IMR-90 (cell line): ENCODE data around the gene COQ8A. TPM values are rescaled to one million over a fixed set of nuclear protein-coding genes. Genes with fewer than 3 reads are reported as not detected.

Source experiments
- ATAC-seq: fragments of 200-7000 bp; cut with Tn5 transposase; 2 replicates; pipeline ENCODE4 v1.9.1; 2020; ENCODE audit warnings: low read depth, mild to moderate bottlenecking, moderate library complexity
- BruUV-seq: library from RNA; stranded (reverse); fragments of 400-500 nt; replicated peaks from 2 replicates; lab custom pipeline; 2021; lab: Mats Ljungman, UMichigan
- CTCF ChIA-PET: fragments of 300-600 bp; formaldehyde crosslinking; extraction: SDS; loops from one replicate; lab custom pipeline; 2021; ENCODE audit warnings: antibody characterized with exemption; lab: Yijun Ruan, JAX
- POLR2A ChIA-PET: fragments of 300-600 bp; sonication (Branson Sonifier 250); formaldehyde crosslinking; loops from one replicate; lab custom pipeline; 2022; ENCODE audit warnings: antibody characterized with exemption; ENCODE audit not compliant: unreplicated experiment; lab: Charles Lee
- DNase-seq: peaks from one replicate; pipeline ENCODE4 v3.0.0; 2013
- H2AFZ ChIP-seq: replicated peaks from 2 replicates; pipeline ENCODE3; 2013; ENCODE audit warnings: low read length, mild to moderate bottlenecking; ENCODE audit not compliant: poor library complexity
- H2AK5ac ChIP-seq: 2 replicates; pipeline ENCODE4 v1.6.1; 2013; ENCODE audit warnings: low read depth, low read length, inconsistent platforms
- H2AK9ac ChIP-seq: replicated peaks from 2 replicates; pipeline ENCODE3; 2013; ENCODE audit warnings: mild to moderate bottlenecking, low read depth, low read length, moderate library complexity; ENCODE audit not compliant: poor library complexity
- H2BK120ac ChIP-seq: 2 replicates; pipeline ENCODE4 v1.6.1; 2013; ENCODE audit warnings: low read depth, low read length, inconsistent platforms
- H2BK15ac ChIP-seq: 3 replicates; pipeline ENCODE4 v1.6.1; 2013; ENCODE audit warnings: low read depth, low read length, inconsistent platforms
- H2BK20ac ChIP-seq: 2 replicates; pipeline ENCODE4 v1.6.1; 2013; ENCODE audit warnings: low read depth, mild to moderate bottlenecking, inconsistent platforms, low read length, moderate library complexity
- H2BK5ac ChIP-seq: 2 replicates; pipeline ENCODE4 v1.6.1; 2013; ENCODE audit warnings: mild to moderate bottlenecking, low read depth, low read length, inconsistent platforms; ENCODE audit not compliant: poor library complexity, severe bottlenecking
- H3K14ac ChIP-seq: replicated peaks from 2 replicates; pipeline ENCODE4 v1.6.1; 2013; ENCODE audit warnings: low read depth, low read length, inconsistent platforms
- H3K18ac ChIP-seq: 2 replicates; pipeline ENCODE4 v1.6.1; 2013; ENCODE audit warnings: low read depth, low read length, control low read depth
- H3K23ac ChIP-seq: 2 replicates; pipeline ENCODE4 v1.6.1; 2013; ENCODE audit warnings: low read depth, low read length, inconsistent platforms
- H3K27ac ChIP-seq: 2 replicates; pipeline ENCODE4 v1.5.1; 2013; ENCODE audit warnings: mild to moderate bottlenecking, control low read depth, low read length; ENCODE audit not compliant: insufficient read depth
- H3K27me3 ChIP-seq: 2 replicates; pipeline ENCODE4 v1.6.1; 2013; ENCODE audit warnings: low read length; ENCODE audit not compliant: control insufficient read depth, insufficient read depth
- H3K36me3 ChIP-seq: 2 replicates; pipeline ENCODE4 v1.6.1; 2013; ENCODE audit warnings: low read length, mixed read lengths; ENCODE audit not compliant: control insufficient read depth, insufficient read depth
- H3K4ac ChIP-seq: 2 replicates; pipeline ENCODE4 v1.6.1; 2013; ENCODE audit warnings: low read depth, low read length, inconsistent platforms
- H3K4me1 ChIP-seq: 2 replicates; pipeline ENCODE4 v1.6.1; 2013; ENCODE audit warnings: low read length, mixed read lengths; ENCODE audit not compliant: control insufficient read depth, insufficient read depth
- H3K4me2 ChIP-seq: 2 replicates; pipeline ENCODE4 v1.6.1; 2013; ENCODE audit warnings: low read depth, mild to moderate bottlenecking, control low read depth, low read length, moderate library complexity
- H3K4me3 ChIP-seq: 2 replicates; pipeline ENCODE4 v1.5.1; 2013; ENCODE audit warnings: low read depth, mild to moderate bottlenecking, control low read depth, low read length, moderate library complexity; ENCODE audit not compliant: insufficient read depth
- H3K56ac ChIP-seq: 2 replicates; pipeline ENCODE4 v1.6.1; 2013; ENCODE audit warnings: low read length, inconsistent platforms; ENCODE audit not compliant: insufficient read depth; ENCODE audit errors: extremely low read depth
- H3K79me1 ChIP-seq, 2 experiments: 2 replicates each; pipeline ENCODE4 v1.6.1; 2013; ENCODE audit warnings: low read length in 2 of 2, inconsistent platforms in 1 of 2, low read depth in 1 of 2
- H3K9ac ChIP-seq: 2 replicates; pipeline ENCODE4 v1.6.1; 2013; ENCODE audit warnings: low read depth, low read length, control low read depth
- H3K9me1 ChIP-seq: 2 replicates; pipeline ENCODE4 v1.6.1; 2013; ENCODE audit warnings: low read length, inconsistent platforms; ENCODE audit not compliant: insufficient read depth
- H3K9me3 ChIP-seq: 2 replicates; pipeline ENCODE4 v1.6.1; 2013; ENCODE audit warnings: low read length; ENCODE audit not compliant: control insufficient read depth, insufficient read depth
- H4K20me1 ChIP-seq: 2 replicates; pipeline ENCODE4 v1.6.1; 2013; ENCODE audit warnings: low read length, inconsistent platforms; ENCODE audit not compliant: insufficient read depth
- H4K5ac ChIP-seq: 2 replicates; pipeline ENCODE4 v1.6.1; 2013; ENCODE audit warnings: mild to moderate bottlenecking, low read depth, low read length, control low read depth
- H4K8ac ChIP-seq, 2 experiments: 2 replicates each; pipeline ENCODE4 v1.6.1; 2013; ENCODE audit warnings: low read depth in 2 of 2, low read length in 2 of 2, control low read depth in 1 of 2, inconsistent platforms in 1 of 2
- H4K91ac ChIP-seq: 2 replicates; pipeline ENCODE4 v1.6.1; 2013; ENCODE audit warnings: low read depth, low read length, inconsistent platforms; ENCODE audit not compliant: insufficient read depth
- FOS ChIP-seq: fragments of 150-350 bp; IDR thresholded peaks from 2 replicates; pipeline ENCODE4 v1.6.1; 2016; ENCODE audit warnings: low read depth, low read length
- WGBS, 2 experiments: methylation state at CpG; one replicate each; pipeline versions ENCODE4 v1.1.5 to v1.1.7; 2013; ENCODE audit warnings: missing lambda C conversion rate in 2 of 2; ENCODE audit not compliant: insufficient read length in 1 of 2; ENCODE audit errors: extremely low coverage in 2 of 2; 5-methylcytosine and 5-hydroxymethylcytosine counted together
- dilution Hi-C: fragments of 300-500 bp; cut with HindIII; formaldehyde crosslinking; loops from one replicate; pipeline ENCODE4 v1.14.3; 2018; ENCODE audit warnings: low sequenced_read_pairs; ENCODE audit not compliant: unreplicated experiment
- in situ Hi-C: fragments of 300-500 bp; cut with MboI; formaldehyde crosslinking; loops from 3 replicates; pipeline ENCODE4 v1.14.3; 2019; ENCODE audit warnings: low sequenced_read_pairs, inconsistent platforms, mixed read lengths
- intact Hi-C: fragments of 100-400 bp; cut with micrococcal nuclease; formaldehyde crosslinking; loops from 2 replicates; pipeline ENCODE4 v1.10.0; 2022
- polyA plus RNA-seq, 3 experiments: library from polyadenylated mRNA; depleted of rRNA; stranded (reverse); fragments of >200 nt; gene quantifications; 2 replicates each; pipeline ENCODE4 v1.2.3, GENCODE V29; 2012; ENCODE audit warnings: low replicate concordance in 1 of 3
- total RNA-seq: library from RNA; depleted of rRNA; stranded (reverse); fragments of >200 nt; gene quantifications from 2 replicates; pipeline ENCODE4 v1.2.3, GENCODE V29; 2012

Gene COQ8A
- total and polyA plus RNA-seq, 2 of the 4 experiments (the other 2 are of a cell fraction) = 3.8 to 6.1 TPM

DNA sequence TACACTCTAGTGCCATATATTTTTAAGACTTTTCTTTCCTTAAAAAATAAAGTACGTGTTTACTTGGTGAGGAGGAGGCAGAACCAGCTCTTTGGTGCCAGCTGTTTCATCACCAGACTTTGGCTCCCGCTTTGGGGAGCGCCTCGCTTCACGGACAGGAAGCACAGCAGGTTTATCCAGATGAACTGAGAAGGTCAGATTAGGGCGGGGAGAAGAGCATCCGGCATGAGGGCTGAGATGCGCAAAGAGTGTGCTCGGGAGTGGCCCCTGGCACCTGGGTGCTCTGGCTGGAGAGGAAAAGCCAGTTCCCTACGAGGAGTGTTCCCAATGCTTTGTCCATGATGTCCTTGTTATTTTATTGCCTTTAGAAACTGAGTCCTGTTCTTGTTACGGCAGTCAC lies 44.5 kb upstream of the COQ8A start:
- H3K4me3 ChIP-seq = no peak overlapping the region
- H3K4ac ChIP-seq = no peak overlapping the region
- CTCF ChIA-PET = no interaction called here
- H2AK5ac ChIP-seq = no peak overlapping the region
- no peak overlapping the region for H2BK20ac ChIP-seq
- no peak overlapping the region for H4K8ac ChIP-seq
- no peaks in the 10 kb centered on the region for H3K4me1 ChIP-seq
- peaks cover 12% of the 10 kb centered on the region for H3K36me3 ChIP-seq
- no peak overlapping the region for H4K91ac ChIP-seq
- H3K18ac ChIP-seq = no peak overlapping the region
- H2AFZ ChIP-seq = no peak overlapping the region
- no peaks in the 10 kb centered on the region for H3K79me1 ChIP-seq
- no peak overlapping the region for H3K27ac ChIP-seq
- DNase-seq (no peak), ATAC-seq (no peak)
- no peak for TF ChIP-seq FOS
- H2BK5ac ChIP-seq = no peak overlapping the region
- H4K5ac ChIP-seq = no peak overlapping the region
- intact Hi-C loops (no loop called here), dilution Hi-C loops (no loop called here), in situ Hi-C loops (no loop called here)
- no peak overlapping the region for H3K23ac ChIP-seq
- no peak overlapping the region for H2BK15ac ChIP-seq
- no peak overlapping the region for H2AK9ac ChIP-seq
- no peaks in the 10 kb centered on the region for H4K20me1 ChIP-seq
- H3K9ac ChIP-seq = no peak overlapping the region
- no peak overlapping the region for H3K14ac ChIP-seq
- no peak overlapping the region for H2BK120ac ChIP-seq
- 0 out of 2 replicates have a peak, but pooled peaks cover 6% of the 10 kb centered on the region for H3K9me1 ChIP-seq
- BruUV-seq = no TSS peak
- no peak overlapping the region for H3K56ac ChIP-seq
- WGBS, 2 experiments = 60% methylated on average over 2 of the region's 11 CpGs; no CpG with 5 or more reads in 1 of the 2 experiments
- H3K27me3 ChIP-seq = no peaks in the 10 kb centered on the region
- no peak overlapping the region for H3K4me2 ChIP-seq
- H3K9me3 ChIP-seq = no peaks in the 10 kb centered on the region
- POLR2A ChIA-PET = no interaction called here
